Panc1 (cell line): ENCODE data around the gene ADAMTS14. TPM values are rescaled to one million over a fixed set of nuclear protein-coding genes. Genes with fewer than 3 reads are reported as not detected.

Source experiments
- ATAC-seq: fragments of 200-7000 bp; cut with Tn5 transposase; 2 replicates; pipeline ENCODE4 v1.9.1; 2020; ENCODE audit warnings: mild to moderate bottlenecking, moderate library complexity
- BruUV-seq: library from RNA; stranded (reverse); fragments of 400-500 nt; replicated peaks from 2 replicates; lab custom pipeline; 2021; lab: Mats Ljungman, UMichigan
- CTCF ChIA-PET: fragments of 300-600 bp; sonication (Branson Sonifier 250); formaldehyde crosslinking; loops from one replicate; lab custom pipeline; 2022; ENCODE audit warnings: antibody characterized with exemption; lab: Charles Lee
- POLR2A ChIA-PET: fragments of 300-600 bp; sonication (Branson Sonifier 250); formaldehyde crosslinking; loops from one replicate; lab custom pipeline; 2022; ENCODE audit warnings: antibody characterized with exemption; lab: Charles Lee
- DNase-seq: peaks from one replicate; pipeline ENCODE4 v3.0.0-alpha.2; 2010; ENCODE audit warnings: low read depth, low spot score
- H3K27ac ChIP-seq: 2 replicates; pipeline ENCODE4 v1.5.1; 2011; ENCODE audit warnings: mild to moderate bottlenecking, low read length, inconsistent platforms
- H3K27me3 ChIP-seq: fragments of 200-500 bp; sonication (Bioruptor generic); 2 replicates; pipeline ENCODE4 v1.6.0; 2014; ENCODE audit warnings: low read length, inconsistent platforms; ENCODE audit not compliant: control insufficient read depth, insufficient read depth
- H3K36me3 ChIP-seq: fragments of 200-500 bp; sonication (Bioruptor generic); 2 replicates; pipeline ENCODE4 v1.5.1; 2014; ENCODE audit warnings: inconsistent platforms, mild to moderate bottlenecking, low read length, moderate library complexity; ENCODE audit not compliant: control insufficient read depth, insufficient read depth
- H3K4me1 ChIP-seq: 2 replicates; pipeline ENCODE4 v1.5.1; 2011; ENCODE audit warnings: inconsistent platforms, mild to moderate bottlenecking, low read length, moderate library complexity; ENCODE audit not compliant: control insufficient read depth, insufficient read depth
- H3K4me3 ChIP-seq, 2 experiments: 2 replicates each; pipeline ENCODE4 v1.5.1; 2011 to 2012; ENCODE audit warnings: low read depth in 2 of 2, low read length in 2 of 2, mild to moderate bottlenecking in 2 of 2, inconsistent platforms in 1 of 2, moderate library complexity in 1 of 2
- H3K9me3 ChIP-seq: fragments of 200-500 bp; sonication (Bioruptor generic); 2 replicates; pipeline ENCODE4 v1.5.1; 2014; ENCODE audit warnings: low read depth, mild to moderate bottlenecking, inconsistent platforms, low read length, moderate library complexity; ENCODE audit not compliant: control insufficient read depth, insufficient read depth
- CTCF ChIP-seq: fragments of 450-650 bp; IDR thresholded peaks from 2 replicates; pipeline ENCODE4 v1.5.1; 2017; ENCODE audit warnings: mild to moderate bottlenecking
- POLR2AphosphoS5 ChIP-seq: IDR thresholded peaks from 2 replicates; pipeline ENCODE4 v1.6.1; 2012; ENCODE audit warnings: mild to moderate bottlenecking, low read depth, low read length, moderate library complexity
- REST ChIP-seq, 2 experiments: IDR thresholded peaks; 2 replicates each; pipeline ENCODE4 v1.6.1; 2011 to 2012; ENCODE audit warnings: low read depth in 2 of 2, control low read depth in 1 of 2, low read length in 1 of 2, mild to moderate bottlenecking in 1 of 2, moderate library complexity in 1 of 2; ENCODE audit not compliant: insufficient read depth in 1 of 2
- SIN3A ChIP-seq: IDR thresholded peaks from 2 replicates; pipeline ENCODE4 v1.6.1; 2012; ENCODE audit warnings: low read depth, mild to moderate bottlenecking, low read length, moderate library complexity, borderline replicate concordance; ENCODE audit not compliant: insufficient read depth
- TCF7L2 ChIP-seq: IDR thresholded peaks from 2 replicates; pipeline ENCODE4 v1.6.1; 2011; ENCODE audit warnings: mild to moderate bottlenecking, low read depth, low read length, inconsistent platforms
- in situ Hi-C: cut with HindIII; loops from 2 replicates; pipeline ENCODE4 v1.10.0; 2016; ENCODE audit warnings: low sequenced_read_pairs, low pct_unique_long_range_greater_than_20kb
- intact Hi-C: fragments of 100-400 bp; cut with micrococcal nuclease; formaldehyde crosslinking; loops from one replicate; pipeline ENCODE4 v1.10.0; 2022; ENCODE audit not compliant: unreplicated experiment
- total RNA-seq: library from RNA; stranded (reverse); gene quantifications from one replicate; pipeline ENCODE4 v1.2.1, GENCODE V29; 2021; ENCODE audit not compliant: unreplicated experiment

Gene ADAMTS14
- total RNA-seq, 1 experiment from 2014 or later = 0.67 TPM

GRCh38 chr10:70786799-70787415 lies 114.6 kb downstream of the ADAMTS14 start:
- Histone ChIP-seq H3K4me3 (no peak overlapping the region), H3K9me3 (no peaks in the 10 kb centered on the region), H3K27me3 (peaks cover 40% of the 10 kb centered on the region), H3K4me1 (no peaks in the 10 kb centered on the region), H3K36me3 (no peaks in the 10 kb centered on the region), H3K27ac (no peak overlapping the region)
- intact Hi-C loops (no loop called here), in situ Hi-C loops (no loop called here)
- BruUV-seq = no TSS peak
- POLR2A ChIA-PET = no interaction called here
- TF ChIP-seq POLR2AphosphoS5 (no peak), CTCF (no peak)
- no peak for ATAC-seq
- CTCF ChIA-PET = no interaction called here
- DNase-seq = no peak

GRCh38 chr10:70791386-70792039 lies 119.2 kb downstream of the ADAMTS14 start:
- Histone ChIP-seq H3K36me3 (no peaks in the 10 kb centered on the region), H3K4me1 (no peaks in the 10 kb centered on the region), H3K27me3 (peaks cover 36% of the 10 kb centered on the region), H3K4me3 (no peak overlapping the region), H3K9me3 (no peaks in the 10 kb centered on the region), H3K27ac (no peak overlapping the region)
- no TSS peak for BruUV-seq
- POLR2A ChIA-PET = interaction anchor here (0.7 kb wide), 1 partner anchor 296 kb away, joined by 3 read pairs; no protein-coding TSS in a partner anchor
- TF ChIP-seq CTCF = no peak
- TF ChIP-seq SIN3A = no peak
- TF ChIP-seq POLR2AphosphoS5 = no peak
- no peak for TF ChIP-seq TCF7L2
- no peak for TF ChIP-seq REST (IDR thresholded peaks at IDR 0.05; ENCODE audit: insufficient read depth in 1 of 2, low read depth in 2 of 2, low read length in 1 of 2)
- intact Hi-C loops (no loop called here), in situ Hi-C loops (no loop called here)
- CTCF ChIA-PET = no interaction called here
- no peak for DNase-seq
- ATAC-seq = no peak
